D721Med (cell line): ENCODE results near the gene NCF4.

ENCODE experiments used
- DNase-seq: peaks from one replicate; pipeline ENCODE4 v3.0.0; 2011; ENCODE audit warnings: low spot score; ENCODE audit not compliant: insufficient read length
- FAIRE-seq: peaks from 2 replicates; lab custom pipeline; 2011; peaks lifted over from hg19 to GRCh38; lab: Jason Lieb, UNC
- TF ChIP-seq, protein P1 (sequence below): IDR thresholded peaks from 2 replicates; pipeline ENCODE4 v1.5.1; 2012; ENCODE audit warnings: mild to moderate bottlenecking, control low read depth; ENCODE audit not compliant: insufficient read depth; ENCODE audit errors: missing control alignments

Gene NCF4

DNA sequence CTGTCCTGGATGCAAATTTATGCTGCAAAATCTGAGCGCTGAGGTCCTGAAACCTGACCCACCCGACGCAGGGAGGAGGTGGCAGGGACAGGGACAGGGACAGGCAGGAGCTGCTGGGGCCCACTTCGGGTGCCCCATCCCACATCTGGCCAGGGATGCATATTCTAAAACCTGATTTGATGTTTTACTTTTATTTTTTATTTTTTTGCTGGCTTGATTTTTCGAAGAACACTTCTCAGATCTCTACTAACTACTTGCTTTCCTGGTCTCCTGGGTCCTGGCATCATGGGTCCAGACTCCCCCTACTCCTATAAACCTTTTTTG is 43.3 kb upstream of the NCF4 start:
- FAIRE-seq, result no peak
- TF ChIP-seq, protein P1, sequence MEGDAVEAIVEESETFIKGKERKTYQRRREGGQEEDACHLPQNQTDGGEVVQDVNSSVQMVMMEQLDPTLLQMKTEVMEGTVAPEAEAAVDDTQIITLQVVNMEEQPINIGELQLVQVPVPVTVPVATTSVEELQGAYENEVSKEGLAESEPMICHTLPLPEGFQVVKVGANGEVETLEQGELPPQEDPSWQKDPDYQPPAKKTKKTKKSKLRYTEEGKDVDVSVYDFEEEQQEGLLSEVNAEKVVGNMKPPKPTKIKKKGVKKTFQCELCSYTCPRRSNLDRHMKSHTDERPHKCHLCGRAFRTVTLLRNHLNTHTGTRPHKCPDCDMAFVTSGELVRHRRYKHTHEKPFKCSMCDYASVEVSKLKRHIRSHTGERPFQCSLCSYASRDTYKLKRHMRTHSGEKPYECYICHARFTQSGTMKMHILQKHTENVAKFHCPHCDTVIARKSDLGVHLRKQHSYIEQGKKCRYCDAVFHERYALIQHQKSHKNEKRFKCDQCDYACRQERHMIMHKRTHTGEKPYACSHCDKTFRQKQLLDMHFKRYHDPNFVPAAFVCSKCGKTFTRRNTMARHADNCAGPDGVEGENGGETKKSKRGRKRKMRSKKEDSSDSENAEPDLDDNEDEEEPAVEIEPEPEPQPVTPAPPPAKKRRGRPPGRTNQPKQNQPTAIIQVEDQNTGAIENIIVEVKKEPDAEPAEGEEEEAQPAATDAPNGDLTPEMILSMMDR, result no peak
- DNase-seq, result no peak

DNA sequence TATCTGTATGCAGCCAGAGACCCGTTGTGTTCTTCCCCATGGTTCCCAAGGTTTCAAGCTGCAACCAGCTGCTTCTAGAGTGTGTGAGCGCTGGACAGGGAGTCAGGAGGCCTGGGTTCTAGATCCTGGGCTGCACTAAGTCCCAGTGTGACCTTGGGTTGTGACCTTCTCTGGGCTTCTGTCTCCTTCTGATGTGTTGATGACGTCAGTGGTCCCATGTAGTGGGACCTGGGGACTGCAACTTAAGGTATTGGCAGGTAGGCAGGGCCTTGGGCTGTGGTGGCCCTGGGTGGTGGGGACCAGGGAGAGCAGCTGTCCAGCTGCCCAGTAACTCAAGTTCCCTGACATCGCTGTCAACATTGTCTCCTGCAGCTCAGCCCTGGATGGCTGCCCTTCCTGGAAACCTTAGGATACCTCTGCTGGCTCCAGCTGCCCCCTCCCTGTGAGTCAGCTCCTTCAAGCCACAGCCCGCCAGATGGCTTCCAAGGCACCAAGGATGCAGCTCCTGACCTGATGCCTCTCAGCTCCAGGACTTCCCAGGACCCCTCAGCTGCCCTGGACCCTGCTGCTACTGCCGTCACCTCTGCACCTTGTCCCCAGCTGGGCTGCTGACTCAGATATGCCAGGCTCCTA is 42.7 kb upstream of the NCF4 start:
- no peak for DNase-seq
- no peak for FAIRE-seq

DNA sequence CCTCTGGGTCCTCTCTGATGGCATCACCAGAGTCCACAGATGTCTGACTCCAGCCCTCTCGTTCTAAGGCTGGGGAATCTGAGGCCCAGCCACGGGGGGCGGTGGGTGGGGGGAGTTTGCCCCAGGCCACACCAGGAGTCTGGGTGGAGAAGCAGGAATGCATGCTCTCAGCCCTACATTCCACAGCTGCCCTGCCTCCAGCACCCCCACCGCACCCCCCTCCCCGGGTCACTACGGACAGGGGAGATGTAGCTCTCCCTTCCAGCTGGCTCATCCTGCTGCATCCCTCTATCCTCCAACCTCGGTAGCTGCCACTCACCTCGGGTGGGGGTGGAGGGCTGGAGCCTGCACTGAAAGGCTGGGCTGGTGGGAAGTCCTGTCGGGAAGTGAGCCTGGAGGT is 41.7 kb upstream of the NCF4 start:
- TF ChIP-seq, protein P1, result no peak
- FAIRE-seq (no peak), DNase-seq (no peak)

More for the DNA sequence above, 42.7 kb upstream of the NCF4 start:
- TF ChIP-seq, protein P1, result no peak

DNA sequence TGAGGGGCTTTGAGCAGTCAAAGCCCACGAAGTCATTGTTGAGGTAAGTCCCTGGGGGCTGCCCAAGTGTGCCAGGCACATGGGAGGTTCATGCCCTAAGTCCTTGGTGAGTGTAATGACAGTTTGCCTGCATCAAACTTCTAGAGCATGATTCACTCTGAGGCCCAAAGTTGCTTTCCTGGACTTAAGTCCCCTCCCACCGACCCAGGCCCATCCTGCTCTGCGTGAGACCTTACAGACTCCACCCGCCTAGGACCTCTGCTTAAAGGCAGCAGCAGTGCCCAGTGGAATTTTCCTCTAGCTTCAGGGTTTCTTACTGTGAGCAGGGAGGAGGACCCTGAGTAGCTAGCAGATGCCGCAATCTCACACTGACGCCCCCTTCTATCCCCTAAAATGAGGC is 38.2 kb upstream of the NCF4 start:
- no peak for FAIRE-seq

DNA sequence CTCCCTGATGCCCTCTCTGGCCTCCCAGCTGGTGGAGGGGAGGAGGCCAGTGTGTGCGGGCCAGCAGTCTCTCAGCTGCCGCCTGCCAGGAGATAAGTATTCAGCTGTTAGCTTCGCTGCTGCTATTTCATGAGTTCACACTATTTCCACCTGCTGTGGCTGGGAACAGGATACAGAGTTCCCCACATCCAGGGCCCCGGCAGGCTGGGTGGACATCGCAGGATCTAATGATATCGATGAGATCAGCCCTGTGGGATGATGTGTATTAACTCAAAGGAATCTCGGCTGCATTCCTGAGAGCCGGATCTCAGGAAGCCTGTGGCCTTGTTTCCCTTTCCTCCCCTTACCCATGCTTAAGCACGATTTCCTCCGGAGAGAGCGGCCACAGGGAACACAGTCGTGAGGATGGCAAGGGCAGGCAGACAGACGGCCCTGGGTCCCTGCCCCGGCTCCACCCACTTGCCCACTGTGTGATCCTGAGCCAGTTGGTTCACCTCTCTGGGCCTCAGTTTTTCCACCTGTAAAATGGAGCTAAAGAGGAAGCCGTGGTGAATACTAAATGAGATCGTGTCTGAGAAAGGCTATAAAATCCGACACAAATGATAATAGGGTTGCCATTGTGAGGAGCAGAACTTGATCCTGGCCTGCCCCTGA is 37.5 kb upstream of the NCF4 start:
- FAIRE-seq (no peak), DNase-seq (no peak)
- TF ChIP-seq, protein P1, result no peak

More for the DNA sequence above, 38.2 kb upstream of the NCF4 start:
- no peak for DNase-seq
- TF ChIP-seq, protein P1, result no peak

DNA sequence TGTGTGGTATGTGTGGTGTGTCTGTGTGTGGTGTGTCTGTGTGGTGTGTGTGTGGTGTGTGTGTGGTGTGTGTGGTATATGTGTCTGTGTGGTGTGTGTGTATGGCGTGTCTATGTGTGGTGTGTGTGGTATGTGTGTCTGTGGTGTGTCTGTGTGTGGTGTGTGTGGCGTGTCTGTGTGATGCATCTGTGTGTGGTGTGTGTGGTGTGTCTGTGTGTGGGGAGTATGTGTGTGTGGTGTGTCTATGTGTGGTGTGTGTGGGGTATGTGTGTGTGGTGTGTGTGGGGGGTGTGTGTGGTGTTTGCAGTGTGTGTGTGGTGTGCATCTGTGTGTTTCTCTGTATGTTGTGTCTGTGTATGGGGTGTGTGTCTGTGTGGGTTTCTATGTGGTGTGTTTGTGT is 36.2 kb upstream of the NCF4 start:
- DNase-seq, result no peak
- FAIRE-seq, result no peak
- TF ChIP-seq, protein P1, result no peak

DNA sequence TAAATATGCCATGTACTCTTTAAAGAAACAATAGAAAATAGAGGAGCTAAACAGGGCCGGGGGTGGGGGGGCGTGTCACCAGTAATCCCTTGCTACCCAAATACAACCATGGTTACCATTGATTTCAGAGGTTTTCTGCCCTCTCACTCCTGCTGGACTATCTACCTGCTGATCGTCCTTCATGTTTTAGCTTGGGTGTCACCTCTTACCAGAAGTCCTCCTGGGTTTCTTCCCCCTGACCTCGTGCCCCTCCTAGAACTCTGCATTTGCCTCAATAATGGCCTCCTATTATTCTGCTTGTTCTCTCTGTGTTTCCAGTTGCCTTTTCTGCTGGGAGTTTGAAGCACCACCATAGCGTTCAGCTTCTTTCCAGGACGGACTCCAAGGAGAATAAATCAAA is 34.5 kb upstream of the NCF4 start:
- TF ChIP-seq, protein P1, result no peak
- no peak for FAIRE-seq

More for the DNA sequence above, 34.5 kb upstream of the NCF4 start:
- DNase-seq, result no peak
